Ramos (cell line): ENCODE data around the gene UBE2G1.

Experiments used
- in situ Hi-C: fragments of 300-500 bp; cut with MboI; formaldehyde crosslinking; loops from one replicate; pipeline ENCODE4 v1.14.3; 2022; ENCODE audit warnings: low sequenced_read_pairs; ENCODE audit not compliant: unreplicated experiment

Gene UBE2G1

DNA sequence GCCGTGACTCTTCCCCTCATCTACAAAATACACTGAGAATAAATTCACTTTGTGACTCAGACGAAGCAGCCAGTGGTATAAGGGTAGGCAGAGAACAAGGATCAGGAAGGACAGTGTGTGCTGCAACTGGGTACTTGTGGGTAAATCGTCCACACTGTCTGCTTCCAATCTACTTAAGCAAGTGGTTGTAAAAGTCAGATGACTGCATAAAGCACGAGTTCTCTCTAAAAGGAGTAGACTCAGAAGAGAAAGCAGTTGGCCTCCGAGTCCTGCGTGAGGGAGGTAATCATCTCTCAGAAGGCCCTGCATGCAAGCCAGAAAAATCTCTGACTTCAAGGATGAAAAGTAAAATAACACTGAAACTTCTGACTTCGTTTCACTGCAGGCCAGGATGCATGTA is 145.8 kb downstream of the UBE2G1 start:
- in situ Hi-C loops, result no loop called here
